HG03469 (cell line): Measurements from ENCODE around the gene NTN5.
"Not testable (repeated sequence)": the region's sequence is repeated elsewhere in the genome, so short reads cannot be mapped to it uniquely, and the experiment has no call there.

ENCODE experiments used
- ATAC-seq: cut with Tn5 transposase; IDR thresholded peaks from one replicate; pipeline ENCODE4 v1.9.1; 2021; ENCODE audit warnings: mild to moderate bottlenecking, moderate library complexity, moderate number of reproducible peaks; ENCODE audit not compliant: unreplicated experiment

The NTN5 gene

GRCh38 chr19:48645620-48646000 lies 27.2 kb downstream of the NTN5 start:
- no peak for ATAC-seq

- peak; percentile 33 for ATAC-seq
Measured at GRCh38 chr19:48644839-48645619, 27.8 kb downstream of the NTN5 start.

GRCh38 chr19:48644355-48644754 lies 28.5 kb downstream of the NTN5 start:
- no peak for ATAC-seq

GRCh38 chr19:48642862-48643261 lies 30.0 kb downstream of the NTN5 start:
- ATAC-seq: no peak

GRCh38 chr19:48641850-48642249 lies 31.0 kb downstream of the NTN5 start:
- no peak for ATAC-seq

GRCh38 chr19:48639483-48640375 lies 33.1 kb downstream of the NTN5 start:
- ATAC-seq: no peak

GRCh38 chr19:48638831-48639381 lies 33.9 kb downstream of the NTN5 start:
- no peak for ATAC-seq

GRCh38 chr19:48637948-48638830 lies 34.6 kb downstream of the NTN5 start:
- no peak for ATAC-seq

- peak; percentile 59 for ATAC-seq
Measured at GRCh38 chr19:48637449-48637947, 35.3 kb downstream of the NTN5 start.

- ATAC-seq: no peak
Measured at GRCh38 chr19:48636859-48637448, 35.9 kb downstream of the NTN5 start, which contains the start of gene DBP. DBP (minus strand) TSS chr19:48637379; CDS start chr19:48636994, 385 bp downstream.

GRCh38 chr19:48635966-48636858 lies 36.6 kb downstream of the NTN5 start:
- ATAC-seq: no peak

GRCh38 chr19:48635263-48635965 lies 37.4 kb downstream of the NTN5 start:
- ATAC-seq: no peak

GRCh38 chr19:48634424-48635262 lies 38.2 kb downstream of the NTN5 start:
- ATAC-seq: no peak

GRCh38 chr19:48634036-48634342 lies 38.8 kb downstream of the NTN5 start:
- ATAC-seq: no peak

- ATAC-seq: no peak
Measured at GRCh38 chr19:48633148-48634035, 39.4 kb downstream of the NTN5 start.

- ATAC-seq: no peak
Measured at GRCh38 chr19:48632692-48633147, 40.1 kb downstream of the NTN5 start.

GRCh38 chr19:48632286-48632685 lies 40.5 kb downstream of the NTN5 start:
- ATAC-seq: not testable (repeated sequence)
